Trophoblast cell (in vitro differentiated cells and primary cell): ENCODE data around the gene ARIH2.

Experiments
- DNase-seq, 2 donors: peaks; one replicate each; pipeline ENCODE4 v3.0.0-alpha.2; 2016
- H2AFZ ChIP-seq: 2 replicates; pipeline ENCODE4 v1.6.1; 2013; ENCODE audit warnings: low read length, moderate library complexity, mild to moderate bottlenecking; ENCODE audit not compliant: insufficient read depth, poor library complexity
- H2AK5ac ChIP-seq: 2 replicates; pipeline ENCODE4 v1.6.1; 2013; ENCODE audit warnings: mild to moderate bottlenecking, low read length
- H2BK120ac ChIP-seq: 2 replicates; pipeline ENCODE4 v1.6.1; 2013; ENCODE audit warnings: low read length, mild to moderate bottlenecking, moderate library complexity; ENCODE audit not compliant: insufficient read depth, poor library complexity
- H2BK12ac ChIP-seq: 2 replicates; pipeline ENCODE4 v1.6.1; 2013; ENCODE audit warnings: mild to moderate bottlenecking, low read length, moderate library complexity
- H2BK5ac ChIP-seq: 2 replicates; pipeline ENCODE4 v1.6.1; 2013; ENCODE audit warnings: low read length, low read depth, moderate library complexity, mild to moderate bottlenecking; ENCODE audit not compliant: poor library complexity
- H3K14ac ChIP-seq: 2 replicates; pipeline ENCODE4 v1.6.1; 2013; ENCODE audit warnings: mild to moderate bottlenecking, low read length
- H3K18ac ChIP-seq: 2 replicates; pipeline ENCODE4 v1.6.1; 2013; ENCODE audit warnings: mild to moderate bottlenecking, low read length
- H3K23ac ChIP-seq: 2 replicates; pipeline ENCODE4 v1.6.1; 2013; ENCODE audit warnings: low read length
- H3K27ac ChIP-seq: 2 replicates; pipeline ENCODE4 v1.5.1; 2013; ENCODE audit warnings: low read depth, mild to moderate bottlenecking, inconsistent platforms, low read length, moderate library complexity
- H3K27me3 ChIP-seq: 2 replicates; pipeline ENCODE4 v1.6.1; 2013; ENCODE audit warnings: inconsistent platforms, mild to moderate bottlenecking, low read length, moderate library complexity; ENCODE audit not compliant: insufficient read depth
- H3K36me3 ChIP-seq, 2 experiments: 1 replicate in 1 of 2; 2 replicates in 1 of 2; pipeline ENCODE4 v1.6.1; 2013; ENCODE audit warnings: low read length in 2 of 2, mild to moderate bottlenecking in 2 of 2, moderate library complexity in 1 of 2; ENCODE audit not compliant: insufficient read depth in 2 of 2, control insufficient read depth in 1 of 2
- H3K4ac ChIP-seq: 2 replicates; pipeline ENCODE4 v1.6.1; 2013; ENCODE audit warnings: low read depth, mild to moderate bottlenecking, low read length, moderate library complexity
- H3K4me1 ChIP-seq, 2 experiments: 1 replicate in 1 of 2; 2 replicates in 1 of 2; pipeline ENCODE4 v1.6.1; 2013; ENCODE audit warnings: low read length in 2 of 2, mild to moderate bottlenecking in 2 of 2, moderate library complexity in 1 of 2; ENCODE audit not compliant: insufficient read depth in 2 of 2, control insufficient read depth in 1 of 2
- H3K4me2 ChIP-seq: 2 replicates; pipeline ENCODE4 v1.6.1; 2013; ENCODE audit warnings: inconsistent platforms, mild to moderate bottlenecking, low read length, moderate library complexity
- H3K4me3 ChIP-seq: 2 replicates; pipeline ENCODE4 v1.5.1; 2013; ENCODE audit warnings: mild to moderate bottlenecking, low read depth, low read length, inconsistent platforms
- H3K79me1 ChIP-seq: one replicate; pipeline ENCODE4 v1.6.1; 2013; ENCODE audit warnings: low read length
- H3K79me2 ChIP-seq: 2 replicates; pipeline ENCODE4 v1.6.1; 2013; ENCODE audit warnings: low read length, mild to moderate bottlenecking; ENCODE audit not compliant: control insufficient read depth, insufficient read depth, poor library complexity
- H3K9ac ChIP-seq: 2 replicates; pipeline ENCODE4 v1.6.1; 2013; ENCODE audit warnings: mild to moderate bottlenecking, low read length
- H3K9me3 ChIP-seq: 2 replicates; pipeline ENCODE4 v1.6.1; 2013; ENCODE audit warnings: low read depth, mild to moderate bottlenecking, control low read depth, inconsistent platforms, low read length; ENCODE audit not compliant: insufficient read depth
- H4K12ac ChIP-seq: 2 replicates; pipeline ENCODE4 v1.6.1; 2013; ENCODE audit warnings: low read depth, mild to moderate bottlenecking, low read length, moderate library complexity
- H4K8ac ChIP-seq: 2 replicates; pipeline ENCODE4 v1.6.1; 2013; ENCODE audit warnings: low read depth, mild to moderate bottlenecking, low read length, moderate library complexity
- H4K91ac ChIP-seq: one replicate; pipeline ENCODE4 v1.6.1; 2013; ENCODE audit warnings: low read depth, mild to moderate bottlenecking, low read length, moderate library complexity
- WGBS: extraction: QIAGEN DNeasy Blood & Tissue Kit; methylation state at CpG from one replicate; pipeline ENCODE4 v1.1.7; 2013; ENCODE audit warnings: missing lambda C conversion rate; ENCODE audit not compliant: insufficient read length, insufficient coverage; ENCODE audit errors: extremely low coverage; 5-methylcytosine and 5-hydroxymethylcytosine counted together

Gene ARIH2

DNA sequence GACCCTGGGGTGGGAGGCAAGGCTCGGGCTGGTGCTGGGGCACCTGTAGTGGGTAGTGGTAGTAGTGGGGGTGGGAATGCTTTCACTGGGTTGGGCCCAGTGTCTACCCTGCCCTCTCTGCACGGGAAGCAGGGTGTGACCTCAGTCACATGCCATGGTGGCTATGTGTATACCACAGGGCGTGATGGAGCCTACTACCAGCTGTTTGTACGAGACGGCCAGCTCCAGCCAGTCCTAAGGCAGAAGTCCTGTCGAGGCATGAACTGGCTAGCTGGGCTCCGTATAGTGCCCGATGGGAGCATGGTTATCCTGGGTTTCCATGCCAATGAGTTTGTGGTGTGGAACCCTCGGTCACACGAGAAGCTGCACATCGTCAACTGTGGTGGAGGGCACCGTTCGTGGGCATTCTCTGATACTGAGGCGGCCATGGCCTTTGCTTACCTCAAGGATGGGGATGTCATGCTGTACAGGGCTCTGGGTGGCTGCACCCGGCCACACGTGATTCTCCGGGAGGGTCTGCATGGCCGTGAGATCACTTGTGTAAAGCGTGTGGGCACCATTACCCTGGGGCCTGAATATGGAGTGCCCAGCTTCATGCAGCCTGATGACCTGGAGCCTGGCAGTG lies 94.6 kb downstream of the ARIH2 start:
- H3K4ac ChIP-seq, result no peak overlapping the region
- DNase-seq, result no peak
- peaks cover 2% of the 10 kb centered on the region for H3K9me3 ChIP-seq
- no peak overlapping the region for H3K18ac ChIP-seq
- no peak overlapping the region for H2BK5ac ChIP-seq
- peaks cover 6 to 11% of the 10 kb centered on the region in 2 experiments for H3K4me1 ChIP-seq
- no peak overlapping the region for H3K4me2 ChIP-seq
- no peaks in the 10 kb centered on the region for H3K27me3 ChIP-seq
- H4K8ac ChIP-seq, result no peak overlapping the region
- WGBS, result no CpG with 5 or more reads among the region's 19 CpGs
- H2BK120ac ChIP-seq, result no peak overlapping the region
- no peak overlapping the region for H2AFZ ChIP-seq
- H3K14ac ChIP-seq, result no peak overlapping the region
- peaks cover 57 to 60% of the 10 kb centered on the region in 2 experiments for H3K36me3 ChIP-seq
- no peak overlapping the region for H3K9ac ChIP-seq
- H2AK5ac ChIP-seq, result no peak overlapping the region
- no peak overlapping the region for H3K4me3 ChIP-seq
- H3K79me2 ChIP-seq, result peaks cover 5% of the 10 kb centered on the region
- no peak overlapping the region for H4K91ac ChIP-seq
- no peak overlapping the region for H3K27ac ChIP-seq
- no peak overlapping the region for H2BK12ac ChIP-seq
- H4K12ac ChIP-seq, result no peak overlapping the region
- H3K23ac ChIP-seq, result no peak overlapping the region
- peaks cover 6% of the 10 kb centered on the region for H3K79me1 ChIP-seq

DNA sequence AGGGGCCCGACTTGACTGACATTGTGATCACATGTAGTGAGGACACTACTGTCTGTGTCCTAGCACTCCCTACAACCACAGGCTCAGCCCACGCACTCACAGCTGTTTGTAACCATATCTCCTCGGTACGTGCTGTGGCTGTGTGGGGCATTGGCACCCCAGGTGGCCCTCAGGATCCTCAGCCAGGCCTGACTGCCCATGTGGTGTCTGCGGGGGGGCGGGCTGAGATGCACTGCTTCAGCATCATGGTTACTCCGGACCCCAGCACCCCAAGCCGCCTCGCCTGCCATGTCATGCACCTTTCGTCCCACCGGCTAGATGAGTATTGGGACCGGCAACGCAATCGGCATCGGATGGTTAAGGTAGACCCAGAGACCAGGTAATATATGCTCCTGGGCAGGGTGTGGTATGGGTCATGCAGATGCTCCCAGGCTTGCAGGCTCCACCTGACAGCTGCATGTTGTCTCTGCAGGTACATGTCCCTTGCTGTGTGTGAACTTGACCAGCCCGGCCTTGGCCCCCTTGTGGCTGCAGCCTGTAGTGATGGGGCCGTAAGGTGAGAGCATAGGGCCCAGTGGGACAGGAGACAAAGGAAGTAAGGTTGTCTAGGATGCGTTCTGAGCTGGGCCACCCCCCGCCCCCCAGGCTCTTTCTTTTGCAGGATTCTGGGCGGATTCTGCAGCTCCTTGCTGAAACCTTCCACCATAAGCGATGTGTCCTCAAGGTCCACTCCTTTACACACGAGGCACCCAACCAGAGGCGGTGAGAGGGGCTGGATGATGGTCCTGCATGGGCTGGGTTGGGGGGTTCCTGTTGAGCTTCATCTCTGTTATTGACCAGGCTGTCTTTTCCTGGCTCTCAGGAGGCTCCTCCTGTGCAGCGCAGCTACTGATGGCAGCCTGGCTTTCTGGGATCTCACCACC lies 95.4 kb downstream of the ARIH2 start:
- no peak overlapping the region for H2AFZ ChIP-seq
- WGBS, result no CpG with 5 or more reads among the region's 24 CpGs
- no peak overlapping the region for H4K12ac ChIP-seq

DNA sequence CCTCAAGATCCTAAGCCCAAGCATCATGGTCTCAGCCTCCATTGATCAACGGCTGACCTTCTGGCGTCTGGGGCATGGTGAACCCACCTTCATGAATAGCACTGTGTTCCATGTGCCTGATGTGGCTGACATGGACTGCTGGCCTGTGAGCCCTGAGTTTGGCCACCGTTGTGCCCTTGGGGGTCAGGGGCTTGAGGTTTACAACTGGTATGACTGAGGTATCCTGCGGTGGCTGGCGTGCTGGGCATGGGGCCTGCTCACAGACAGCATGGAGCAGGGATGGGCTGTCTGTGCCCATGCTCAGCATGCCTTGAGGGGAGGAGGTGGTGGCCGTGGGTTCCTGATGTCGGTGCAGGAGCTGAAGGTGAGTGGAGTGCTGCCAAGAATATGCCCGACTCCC lies 96.4 kb downstream of the ARIH2 start:
- H3K4me2 ChIP-seq, result no peak overlapping the region
- no CpG with 5 or more reads among the region's 8 CpGs for whole genome bisulfite sequencing
- no peak overlapping the region for H2BK120ac ChIP-seq
- H3K79me2 ChIP-seq, result peaks cover 2% of the 10 kb centered on the region
- no peak overlapping the region for H3K27ac ChIP-seq
- no peak overlapping the region for H3K4me3 ChIP-seq
- no peak overlapping the region for H3K14ac ChIP-seq
- no peak overlapping the region for H2BK12ac ChIP-seq
- H2AK5ac ChIP-seq, result no peak overlapping the region
- H3K23ac ChIP-seq, result no peak overlapping the region
- no peak overlapping the region for H3K4ac ChIP-seq
- H2AFZ ChIP-seq, result no peak overlapping the region
- peaks cover 3 to 10% of the 10 kb centered on the region in 2 experiments for H3K4me1 ChIP-seq
- no peaks in the 10 kb centered on the region for H3K27me3 ChIP-seq
- no peak for DNase-seq
- H3K79me1 ChIP-seq, result peaks cover 8% of the 10 kb centered on the region
- H3K18ac ChIP-seq, result no peak overlapping the region
- no peak overlapping the region for H4K91ac ChIP-seq
- H3K9ac ChIP-seq, result no peak overlapping the region
- no peak overlapping the region for H4K12ac ChIP-seq
- H3K9me3 ChIP-seq, result peaks cover 2% of the 10 kb centered on the region
- no peak overlapping the region for H4K8ac ChIP-seq
- H3K36me3 ChIP-seq, result peaks cover 57 to 60% of the 10 kb centered on the region in 2 experiments
- no peak overlapping the region for H2BK5ac ChIP-seq

More for the DNA sequence above, 95.4 kb downstream of the ARIH2 start:
- Histone ChIP-seq H3K18ac (no peak overlapping the region), H3K9ac (no peak overlapping the region), H2BK5ac (no peak overlapping the region), H3K4ac (no peak overlapping the region), H3K27ac (no peak overlapping the region), H2BK12ac (no peak overlapping the region), H2AK5ac (no peak overlapping the region), H3K27me3 (no peaks in the 10 kb centered on the region), H3K79me1 (peaks cover 8% of the 10 kb centered on the region), H3K4me3 (no peak overlapping the region), H3K4me2 (no peak overlapping the region), H3K9me3 (peaks cover 2% of the 10 kb centered on the region), H3K79me2 (peaks cover 2% of the 10 kb centered on the region), H4K91ac (no peak overlapping the region), H2BK120ac (no peak overlapping the region), H3K14ac (no peak overlapping the region), H3K23ac (no peak overlapping the region), H4K8ac (no peak overlapping the region), H3K36me3 (peaks cover 57 to 60% of the 10 kb centered on the region in 2 experiments), H3K4me1 (peaks cover 3 to 8% of the 10 kb centered on the region in 2 experiments)
- DNase-seq, result peak; percentile 83 to 88

DNA sequence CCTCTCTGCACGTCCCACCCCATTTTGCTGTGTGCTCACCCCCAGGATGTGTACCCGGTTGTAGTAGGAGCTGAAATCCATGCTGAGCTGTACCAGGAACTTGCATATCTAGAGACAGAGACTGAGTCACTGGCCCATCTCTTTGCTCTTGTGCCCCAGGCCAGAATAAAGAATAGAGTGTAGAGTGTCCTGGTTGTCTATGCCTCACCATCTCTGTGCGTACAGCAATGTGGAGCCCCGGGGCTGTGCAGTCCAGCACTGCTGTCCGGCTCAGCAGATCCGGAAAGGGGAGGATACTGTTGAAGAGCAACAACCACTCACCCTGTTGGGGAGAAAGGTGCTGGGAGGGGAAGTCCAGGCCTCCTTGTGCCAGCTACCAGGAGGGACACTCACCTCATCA lies 97.1 kb downstream of the ARIH2 start:
- no peak overlapping the region for H3K14ac ChIP-seq
- H3K4ac ChIP-seq, result no peak overlapping the region
- H4K91ac ChIP-seq, result no peak overlapping the region
- DNase-seq, result peak in 1 of 2 donors; percentile 18
- H3K27me3 ChIP-seq, result no peaks in the 10 kb centered on the region
- no peak overlapping the region for H3K4me2 ChIP-seq
- H3K36me3 ChIP-seq, result peaks cover 57 to 60% of the 10 kb centered on the region in 2 experiments
- no CpG with 5 or more reads among the region's 6 CpGs for WGBS
- H4K8ac ChIP-seq, result no peak overlapping the region
- no peak overlapping the region for H3K18ac ChIP-seq
- H3K23ac ChIP-seq, result no peak overlapping the region
- peaks cover 14% of the 10 kb centered on the region for H3K79me1 ChIP-seq
- no peak overlapping the region for H4K12ac ChIP-seq
- H3K9ac ChIP-seq, result no peak overlapping the region
- H2BK12ac ChIP-seq, result no peak overlapping the region
- H3K9me3 ChIP-seq, result peaks cover 2% of the 10 kb centered on the region
- no peak overlapping the region for H2AFZ ChIP-seq
- no peak overlapping the region for H3K4me3 ChIP-seq
- H2AK5ac ChIP-seq, result no peak overlapping the region
- H3K4me1 ChIP-seq, result peaks cover 6 to 16% of the 10 kb centered on the region in 2 experiments
- peaks cover 8% of the 10 kb centered on the region for H3K79me2 ChIP-seq
- H3K27ac ChIP-seq, result no peak overlapping the region
- H2BK120ac ChIP-seq, result no peak overlapping the region
- H2BK5ac ChIP-seq, result no peak overlapping the region
